ENCODE results near the gene GRIK3. TPM values are rescaled to one million over a fixed set of nuclear protein-coding genes. Genes with fewer than 3 reads are reported as not detected.

The GRIK3 gene
- total and polyA plus RNA-seq, 3 donors from 2014 or later = 0.99 to 6.3 (median 3.1) TPM

- no peaks in the 10 kb centered on the region for H3K27me3 ChIP-seq
- intact Hi-C loops (cut with DNase I; ENCODE audit: low total_unique reads) = no loop called here
- no peak overlapping the region for H3K27ac ChIP-seq
- no peaks in the 10 kb centered on the region for H3K9me3 ChIP-seq
- H3K4me1 ChIP-seq = no peaks in the 10 kb centered on the region
- TF ChIP-seq CTCF (IDR thresholded peaks at IDR 0.05) (no peak), POLR2A (IDR thresholded peaks at IDR 0.05) (no peak)
- no peak overlapping the region for H3K4me3 ChIP-seq
- DNase-seq = no peak
- 93 to 95% methylated on average over 6 of the region's 6 CpGs for WGBS, 2 donors
- no peaks in the 10 kb centered on the region for H3K36me3 ChIP-seq (ENCODE audit: low read depth, missing control alignments)
These were observed 209.1 kb downstream of the GRIK3 start for GRCh38 chr1:36825226-36825625.

GRCh38 chr1:36824390-36824861 lies 209.9 kb downstream of the GRIK3 start:
- intact Hi-C loops (cut with DNase I; ENCODE audit: low total_unique reads) = no loop called here
- H3K4me3 ChIP-seq = no peak overlapping the region
- no peak overlapping the region for H3K27ac ChIP-seq
- DNase-seq = no peak
- no peaks in the 10 kb centered on the region for H3K27me3 ChIP-seq
- no peaks in the 10 kb centered on the region for H3K36me3 ChIP-seq (ENCODE audit: low read depth, missing control alignments)
- H3K4me1 ChIP-seq = no peaks in the 10 kb centered on the region
- 51 to 55% methylated on average over 12 of the region's 12 CpGs for WGBS, 2 donors
- no peaks in the 10 kb centered on the region for H3K9me3 ChIP-seq
- TF ChIP-seq POLR2A (IDR thresholded peaks at IDR 0.05) (no peak), CTCF (IDR thresholded peaks at IDR 0.05) (no peak)

GRCh38 chr1:36822648-36823047 lies 211.7 kb downstream of the GRIK3 start:
- no peak for DNase-seq
- 67% methylated on average over 1 of the region's 2 CpGs; no CpG with 5 or more reads in 1 of the 2 donors for WGBS, 2 donors

GRCh38 chr1:36821386-36821785 lies 212.9 kb downstream of the GRIK3 start:
- no peaks in the 10 kb centered on the region for H3K27me3 ChIP-seq
- intact Hi-C loops (cut with DNase I; ENCODE audit: low total_unique reads) = no loop called here

More at GRCh38 chr1:36822648-36823047, 211.7 kb downstream of the GRIK3 start:
- intact Hi-C loops (cut with DNase I; ENCODE audit: low total_unique reads) = no loop called here
- no peaks in the 10 kb centered on the region for H3K4me1 ChIP-seq
- no peaks in the 10 kb centered on the region for H3K9me3 ChIP-seq
- no peaks in the 10 kb centered on the region for H3K36me3 ChIP-seq (ENCODE audit: low read depth, missing control alignments)
- H3K27me3 ChIP-seq = no peaks in the 10 kb centered on the region
- TF ChIP-seq CTCF (IDR thresholded peaks at IDR 0.05) = no peak
- TF ChIP-seq POLR2A (IDR thresholded peaks at IDR 0.05) = no peak
- H3K27ac ChIP-seq = no peak overlapping the region
- no peak overlapping the region for H3K4me3 ChIP-seq

More at GRCh38 chr1:36821386-36821785, 212.9 kb downstream of the GRIK3 start:
- Histone ChIP-seq H3K36me3 (ENCODE audit: low read depth, missing control alignments) (no peaks in the 10 kb centered on the region), H3K4me1 (no peaks in the 10 kb centered on the region), H3K9me3 (no peaks in the 10 kb centered on the region), H3K27ac (no peak overlapping the region), H3K4me3 (no peak overlapping the region)
- TF ChIP-seq POLR2A (IDR thresholded peaks at IDR 0.05) (no peak), CTCF (IDR thresholded peaks at IDR 0.05) (no peak)
- 79 to 91% methylated on average over 5 to 7 of the region's 7 CpGs for WGBS, 2 donors
- DNase-seq = no peak
